HEK293T (cell line): ENCODE data around the gene WDR54.
"Not testable (repeated sequence)": the region's sequence is repeated elsewhere in the genome, so short reads cannot be mapped to it uniquely, and the experiment has no call there.

Experiments used
- BHLHE40 ChIP-seq: fragments of 450-650 bp; IDR thresholded peaks from 2 replicates; pipeline ENCODE4 v1.6.1; 2016; ENCODE audit warnings: mild to moderate bottlenecking, moderate library complexity, borderline replicate concordance
- FOXM1 ChIP-seq: fragments of 450-650 bp; IDR thresholded peaks from 2 replicates; pipeline ENCODE4 v1.6.1; 2017; ENCODE audit warnings: mild to moderate bottlenecking, borderline replicate concordance
- SUZ12 ChIP-seq: fragments of 450-650 bp; IDR thresholded peaks from 2 replicates; pipeline ENCODE4 v1.6.1; 2016; ENCODE audit warnings: mild to moderate bottlenecking

DNA sequence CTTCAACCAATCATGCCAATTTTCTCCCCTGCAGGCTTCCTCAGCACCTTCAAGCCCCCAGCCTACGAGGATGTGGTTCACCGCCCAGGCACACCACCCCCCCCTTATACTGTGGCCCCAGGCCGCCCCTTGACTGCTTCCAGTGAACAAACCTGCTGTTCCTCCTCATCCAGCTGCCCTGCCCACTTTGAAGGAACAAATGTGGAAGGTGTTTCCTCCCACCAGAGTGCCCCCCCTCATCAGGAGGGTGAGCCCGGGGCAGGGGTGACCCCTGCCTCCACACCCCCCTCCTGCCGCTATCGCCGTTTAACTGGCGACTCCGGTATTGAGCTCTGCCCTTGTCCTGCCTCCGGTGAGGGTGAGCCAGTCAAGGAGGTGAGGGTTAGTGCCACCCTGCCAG lies 38.7 kb downstream of the WDR54 start:
- not testable (repeated sequence) for TF ChIP-seq FOXM1, BHLHE40, SUZ12
